ENCODE measurements around the gene PLEKHG4B. TPM values are rescaled to one million over a fixed set of nuclear protein-coding genes. Genes with fewer than 3 reads are reported as not detected.

The PLEKHG4B gene
- polyA plus RNA-seq, 3 donors, result not detected

- H3K9ac ChIP-seq (ENCODE audit: insufficient read depth, low read length, poor library complexity, severe bottlenecking), result no peak overlapping the region
- DNase-seq, result no peak
- Mint-ChIP-seq H3K27ac (no peak overlapping the region), H3K27me3 (ENCODE audit: low read depth in 3 of 3) (peaks cover 0 to 2% (median 0%) of the 10 kb centered on the region in 3 donors), H3K4me3 (no peak overlapping the region), H3K9me3 (peaks cover 15 to 31% (median 26%) of the 10 kb centered on the region in 7 donors), H3K36me3 (no peaks in the 10 kb centered on the region), H3K4me1 (no peaks in the 10 kb centered on the region)
- no peaks in the 10 kb centered on the region for H3K4me1 ChIP-seq (ENCODE audit: control insufficient read depth in 1 of 2, insufficient read depth in 2 of 2, low read length in 2 of 2)
- no peaks in the 10 kb centered on the region for H3K27me3 ChIP-seq (ENCODE audit: control insufficient read depth in 2 of 2, insufficient read depth in 2 of 2, low read length in 2 of 2)
- no peak overlapping the region for H3K4me2 ChIP-seq (replicated peaks; ENCODE audit: extremely low read depth, low read length, poor library complexity, severe bottlenecking)
- H4K20me1 ChIP-seq (ENCODE audit: insufficient read depth, low read length), result no peaks in the 10 kb centered on the region
- no peak overlapping the region for H2AFZ ChIP-seq (ENCODE audit: insufficient read depth, low read depth, low read length, poor library complexity, severe bottlenecking)
- peaks cover 18 to 22% of the 10 kb centered on the region in 2 donors for H3K9me3 ChIP-seq (replicated peaks in 1 of 2; ENCODE audit: control insufficient read depth in 1 of 2, insufficient read depth in 1 of 2, low read length in 2 of 2)
- no peak overlapping the region for H3K27ac ChIP-seq (ENCODE audit: low read depth in 1 of 2, low read length in 2 of 2)
- H3K79me2 ChIP-seq (ENCODE audit: insufficient read depth, low read length), result no peaks in the 10 kb centered on the region
- TF ChIP-seq CTCF (IDR thresholded peaks at IDR 0.05), result no peak
- WGBS (ENCODE audit: insufficient coverage), result 93% methylated on average over 7 of the region's 7 CpGs
- no peaks in the 10 kb centered on the region for H3K36me3 ChIP-seq (replicated peaks in 1 of 2; ENCODE audit: control insufficient read depth in 1 of 2, insufficient read depth in 2 of 2, low read length in 2 of 2)
- intact Hi-C loops (cut with micrococcal nuclease), result no loop called here
- H3K4me3 ChIP-seq (replicated peaks in 1 of 3; ENCODE audit: low read depth in 2 of 3, low read length in 3 of 3), result no peak overlapping the region
These were observed 53.8 kb downstream of the PLEKHG4B start for GRCh38 chr5:145585-146323.

GRCh38 chr5:147751-148150, 55.8 kb downstream of the PLEKHG4B start:
- WGBS (ENCODE audit: insufficient coverage), result no CpG with 5 or more reads among the region's 1 CpG
- Histone ChIP-seq H3K4me1 (ENCODE audit: control insufficient read depth in 1 of 2, insufficient read depth in 2 of 2, low read length in 2 of 2) (no peaks in the 10 kb centered on the region), H3K36me3 (replicated peaks in 1 of 2; ENCODE audit: control insufficient read depth in 1 of 2, insufficient read depth in 2 of 2, low read length in 2 of 2) (no peaks in the 10 kb centered on the region), H2AFZ (ENCODE audit: insufficient read depth, low read depth, low read length, poor library complexity, severe bottlenecking) (no peak overlapping the region), H3K4me2 (replicated peaks; ENCODE audit: extremely low read depth, low read length, poor library complexity, severe bottlenecking) (no peak overlapping the region), H4K20me1 (ENCODE audit: insufficient read depth, low read length) (no peaks in the 10 kb centered on the region), H3K79me2 (ENCODE audit: insufficient read depth, low read length) (no peaks in the 10 kb centered on the region), H3K27ac (ENCODE audit: low read depth in 1 of 2, low read length in 2 of 2) (no peak overlapping the region), H3K9ac (ENCODE audit: insufficient read depth, low read length, poor library complexity, severe bottlenecking) (no peak overlapping the region), H3K27me3 (ENCODE audit: control insufficient read depth in 2 of 2, insufficient read depth in 2 of 2, low read length in 2 of 2) (no peaks in the 10 kb centered on the region), H3K4me3 (replicated peaks in 1 of 3; ENCODE audit: low read depth in 2 of 3, low read length in 3 of 3) (no peak overlapping the region), H3K9me3 (replicated peaks in 1 of 2; ENCODE audit: control insufficient read depth in 1 of 2, insufficient read depth in 1 of 2, low read length in 2 of 2) (peaks cover 18 to 22% of the 10 kb centered on the region in 2 donors)
- Mint-ChIP-seq H3K36me3 (no peaks in the 10 kb centered on the region), H3K27ac (no peak overlapping the region), H3K4me1 (no peaks in the 10 kb centered on the region), H3K4me3 (no peak overlapping the region), H3K27me3 (ENCODE audit: low read depth in 3 of 3) (peaks cover 0 to 4% (median 0%) of the 10 kb centered on the region in 3 donors), H3K9me3 (peaks cover 15 to 31% (median 26%) of the 10 kb centered on the region in 7 donors)
- intact Hi-C loops (cut with micrococcal nuclease), result no loop called here
- DNase-seq, result no peak
- TF ChIP-seq CTCF (IDR thresholded peaks at IDR 0.05), result no peak

Measured in CD14-positive monocyte (primary cell).